Measurements from ENCODE around the gene SRGAP3. TPM values are rescaled to one million over a fixed set of nuclear protein-coding genes. Genes with fewer than 3 reads are reported as not detected.

SRGAP3 gene
- total RNA-seq (2022; extraction: Qiagen RNA extraction; ENCODE audit: low read depth): 0.30 to 0.69 TPM (median 0.59 TPM) in 5 replicates

GRCh38 chr3:9249273-9250192, at the start of gene SRGAP3:
Gene SRGAP3, minus strand, starts transcription at chr3:9249646. Its CDS starts 695 bp downstream, at chr3:9248951.

GRCh38 chr3:8963137-8963853, 286.2 kb downstream of the SRGAP3 start, which contains the start of gene RAD18:
Gene RAD18, minus strand, starts transcription at chr3:8963472. Its CDS starts 87 bp downstream, at chr3:8963385.

Other genes with a start within 250 kb of the SRGAP3 start
- 46.7 to 57.8 TPM (median 53.6 TPM) in 5 replicates for gene THUMPD3, start 113.4 kb upstream of the SRGAP3 start, total RNA-seq (2022; extraction: Qiagen RNA extraction; ENCODE audit: low read depth)
- gene SETD5, start 148.0 kb upstream of the SRGAP3 start, total RNA-seq (2022; extraction: Qiagen RNA extraction; ENCODE audit: low read depth): 29.6 to 52.7 TPM (median 49.1 TPM) in 5 replicates

Measured in A549 treated with GW870086 at 1 μM for 4 hours (cell line).